ENCODE measurements around the gene AKNA. TPM values are rescaled to one million over a fixed set of nuclear protein-coding genes. Genes with fewer than 3 reads are reported as not detected.

AKNA gene
- total RNA-seq, 1 experiment from 2014 or later = 29.3 TPM

DNA sequence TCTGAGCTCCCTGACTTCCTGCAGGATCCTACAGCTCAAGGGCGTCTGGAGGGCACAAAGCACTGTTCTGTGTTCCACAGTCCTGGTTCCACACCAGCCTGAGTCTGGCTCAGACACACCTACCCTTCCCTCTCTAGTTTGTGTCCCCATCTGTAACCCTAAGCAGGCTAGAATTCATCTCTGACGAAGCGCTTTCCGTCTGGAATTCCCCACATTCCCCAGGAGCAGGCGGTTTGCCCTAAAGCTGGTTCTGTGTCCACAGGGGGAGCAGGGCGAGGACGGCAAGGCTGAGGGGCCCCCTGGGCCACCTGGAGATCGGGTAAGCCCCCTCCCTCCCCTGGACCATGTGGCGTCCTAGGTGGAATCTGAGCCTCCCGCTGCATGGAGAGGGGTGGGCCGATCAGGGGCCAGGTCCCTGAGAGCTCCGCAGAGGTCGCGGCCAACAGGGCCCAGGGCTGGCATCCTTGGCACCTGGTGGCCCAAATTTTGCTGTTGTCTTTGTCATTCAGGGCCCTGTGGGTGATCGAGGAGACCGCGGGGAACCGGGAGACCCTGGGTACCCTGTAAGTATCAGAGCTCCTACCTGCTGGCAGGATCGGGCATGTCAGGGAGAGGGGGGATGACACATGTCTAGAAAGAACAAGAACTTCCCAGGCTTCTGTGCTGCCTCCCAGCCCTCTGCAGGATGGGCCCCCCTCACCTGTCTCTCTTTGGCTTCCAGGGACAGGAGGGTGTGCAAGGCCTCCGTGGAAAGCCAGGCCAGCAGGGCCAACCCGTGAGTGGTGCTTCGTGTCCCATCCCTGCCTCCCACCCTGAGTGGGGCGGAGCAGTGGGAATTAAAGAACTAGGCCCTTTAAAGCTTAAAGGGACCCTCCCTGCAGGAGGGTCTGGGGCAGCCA is 99.3 kb downstream of the AKNA start:
- Mint-ChIP-seq H3K9me3 (peaks cover 4% of the 10 kb centered on the region; the same call in 1 of the 2 replicates), H3K4me1 (peaks cover 7% of the 10 kb centered on the region), H3K36me3 (peaks cover 26% of the 10 kb centered on the region), H3K27me3 (ENCODE audit: low read depth) (no peaks in the 10 kb centered on the region), H3K4me3 (no peak overlapping the region), H3K27ac (peak overlapping the region; percentile 68; the same call in 1 of the 2 replicates)
- CTCF ChIA-PET = interaction anchor here (0.7 to 9.0 kb wide), 11 partner anchors 24 to 630 kb away, joined by 3 to 232 read pairs (median 5); partner anchors contain the start of genes COL27A1 and KIF12
- ATAC-seq = peak; percentile 53
- 0 out of 2 replicates have a peak, but pooled peaks have one; percentile 48 for TF ChIP-seq FOXP1 (CRISPR knock-in tag; IDR thresholded peaks at IDR 0.05; ENCODE audit: borderline replicate concordance)
- TF ChIP-seq, protein P1, sequence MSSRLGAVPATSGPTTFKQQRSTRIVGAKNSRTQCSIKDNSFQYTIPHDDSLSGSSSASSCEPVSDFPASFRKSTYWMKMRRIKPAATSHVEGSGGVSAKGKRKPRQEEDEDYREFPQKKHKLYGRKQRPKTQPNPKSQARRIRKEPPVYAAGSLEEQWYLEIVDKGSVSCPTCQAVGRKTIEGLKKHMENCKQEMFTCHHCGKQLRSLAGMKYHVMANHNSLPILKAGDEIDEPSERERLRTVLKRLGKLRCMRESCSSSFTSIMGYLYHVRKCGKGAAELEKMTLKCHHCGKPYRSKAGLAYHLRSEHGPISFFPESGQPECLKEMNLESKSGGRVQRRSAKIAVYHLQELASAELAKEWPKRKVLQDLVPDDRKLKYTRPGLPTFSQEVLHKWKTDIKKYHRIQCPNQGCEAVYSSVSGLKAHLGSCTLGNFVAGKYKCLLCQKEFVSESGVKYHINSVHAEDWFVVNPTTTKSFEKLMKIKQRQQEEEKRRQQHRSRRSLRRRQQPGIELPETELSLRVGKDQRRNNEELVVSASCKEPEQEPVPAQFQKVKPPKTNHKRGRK (CRISPR knock-in tag; IDR thresholded peaks at IDR 0.05; ENCODE audit: borderline replicate concordance) = no peak
- POLR2A ChIA-PET = no interaction called here
- peak; percentile 43 for DNase-seq (ENCODE audit: low spot score)

DNA sequence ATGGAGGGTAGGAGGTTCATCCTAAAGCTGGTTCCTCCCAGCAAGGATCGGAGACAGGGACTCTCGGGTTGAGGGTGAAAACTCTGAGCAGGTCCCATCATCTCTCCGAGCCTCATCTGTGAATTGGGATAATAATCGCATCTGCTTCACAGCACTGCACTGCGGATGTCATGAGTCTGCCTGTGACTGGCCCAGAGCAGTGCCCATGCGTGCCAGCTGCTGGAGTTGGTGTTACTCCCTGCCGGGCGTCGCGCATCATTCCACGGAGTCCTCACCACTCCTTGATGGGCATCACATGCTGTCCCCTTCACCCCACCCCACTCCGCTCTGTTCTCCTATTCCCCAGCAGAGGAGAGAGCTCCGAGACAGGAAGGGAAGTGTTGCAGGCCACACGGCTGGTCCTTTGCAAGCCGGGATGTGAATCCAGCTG is 100.0 kb downstream of the AKNA start:
- DNase-seq (ENCODE audit: low spot score) = no peak
- Mint-ChIP-seq H3K27ac (peak overlapping the region; percentile 68; the same call in 1 of the 2 replicates), H3K27me3 (ENCODE audit: low read depth) (no peaks in the 10 kb centered on the region), H3K4me3 (no peak overlapping the region), H3K9me3 (no peaks in the 10 kb centered on the region), H3K36me3 (peaks cover 20% of the 10 kb centered on the region), H3K4me1 (peaks cover 7% of the 10 kb centered on the region)
- ATAC-seq = peak; percentile 8; the same call in 1 of the 2 replicates
- TF ChIP-seq, protein P2, sequence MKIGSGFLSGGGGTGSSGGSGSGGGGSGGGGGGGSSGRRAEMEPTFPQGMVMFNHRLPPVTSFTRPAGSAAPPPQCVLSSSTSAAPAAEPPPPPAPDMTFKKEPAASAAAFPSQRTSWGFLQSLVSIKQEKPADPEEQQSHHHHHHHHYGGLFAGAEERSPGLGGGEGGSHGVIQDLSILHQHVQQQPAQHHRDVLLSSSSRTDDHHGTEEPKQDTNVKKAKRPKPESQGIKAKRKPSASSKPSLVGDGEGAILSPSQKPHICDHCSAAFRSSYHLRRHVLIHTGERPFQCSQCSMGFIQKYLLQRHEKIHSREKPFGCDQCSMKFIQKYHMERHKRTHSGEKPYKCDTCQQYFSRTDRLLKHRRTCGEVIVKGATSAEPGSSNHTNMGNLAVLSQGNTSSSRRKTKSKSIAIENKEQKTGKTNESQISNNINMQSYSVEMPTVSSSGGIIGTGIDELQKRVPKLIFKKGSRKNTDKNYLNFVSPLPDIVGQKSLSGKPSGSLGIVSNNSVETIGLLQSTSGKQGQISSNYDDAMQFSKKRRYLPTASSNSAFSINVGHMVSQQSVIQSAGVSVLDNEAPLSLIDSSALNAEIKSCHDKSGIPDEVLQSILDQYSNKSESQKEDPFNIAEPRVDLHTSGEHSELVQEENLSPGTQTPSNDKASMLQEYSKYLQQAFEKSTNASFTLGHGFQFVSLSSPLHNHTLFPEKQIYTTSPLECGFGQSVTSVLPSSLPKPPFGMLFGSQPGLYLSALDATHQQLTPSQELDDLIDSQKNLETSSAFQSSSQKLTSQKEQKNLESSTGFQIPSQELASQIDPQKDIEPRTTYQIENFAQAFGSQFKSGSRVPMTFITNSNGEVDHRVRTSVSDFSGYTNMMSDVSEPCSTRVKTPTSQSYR (CRISPR knock-in tag; IDR thresholded peaks at IDR 0.05) = no peak
- no peak for TF ChIP-seq NFYB (CRISPR knock-in tag; conservative IDR thresholded peaks at IDR 0.05; ENCODE audit: low read depth)
- TF ChIP-seq, protein P3, sequence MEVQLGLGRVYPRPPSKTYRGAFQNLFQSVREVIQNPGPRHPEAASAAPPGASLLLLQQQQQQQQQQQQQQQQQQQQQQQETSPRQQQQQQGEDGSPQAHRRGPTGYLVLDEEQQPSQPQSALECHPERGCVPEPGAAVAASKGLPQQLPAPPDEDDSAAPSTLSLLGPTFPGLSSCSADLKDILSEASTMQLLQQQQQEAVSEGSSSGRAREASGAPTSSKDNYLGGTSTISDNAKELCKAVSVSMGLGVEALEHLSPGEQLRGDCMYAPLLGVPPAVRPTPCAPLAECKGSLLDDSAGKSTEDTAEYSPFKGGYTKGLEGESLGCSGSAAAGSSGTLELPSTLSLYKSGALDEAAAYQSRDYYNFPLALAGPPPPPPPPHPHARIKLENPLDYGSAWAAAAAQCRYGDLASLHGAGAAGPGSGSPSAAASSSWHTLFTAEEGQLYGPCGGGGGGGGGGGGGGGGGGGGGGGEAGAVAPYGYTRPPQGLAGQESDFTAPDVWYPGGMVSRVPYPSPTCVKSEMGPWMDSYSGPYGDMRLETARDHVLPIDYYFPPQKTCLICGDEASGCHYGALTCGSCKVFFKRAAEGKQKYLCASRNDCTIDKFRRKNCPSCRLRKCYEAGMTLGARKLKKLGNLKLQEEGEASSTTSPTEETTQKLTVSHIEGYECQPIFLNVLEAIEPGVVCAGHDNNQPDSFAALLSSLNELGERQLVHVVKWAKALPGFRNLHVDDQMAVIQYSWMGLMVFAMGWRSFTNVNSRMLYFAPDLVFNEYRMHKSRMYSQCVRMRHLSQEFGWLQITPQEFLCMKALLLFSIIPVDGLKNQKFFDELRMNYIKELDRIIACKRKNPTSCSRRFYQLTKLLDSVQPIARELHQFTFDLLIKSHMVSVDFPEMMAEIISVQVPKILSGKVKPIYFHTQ (CRISPR knock-in tag; IDR thresholded peaks at IDR 0.05) = no peak
- TF ChIP-seq HMGA2 (CRISPR knock-in tag; IDR thresholded peaks at IDR 0.05) = no peak
- no peak for TF ChIP-seq SP1 (CRISPR knock-in tag; conservative IDR thresholded peaks at IDR 0.05)
- TF ChIP-seq, protein P4, sequence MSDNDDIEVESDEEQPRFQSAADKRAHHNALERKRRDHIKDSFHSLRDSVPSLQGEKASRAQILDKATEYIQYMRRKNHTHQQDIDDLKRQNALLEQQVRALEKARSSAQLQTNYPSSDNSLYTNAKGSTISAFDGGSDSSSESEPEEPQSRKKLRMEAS (CRISPR knock-in tag; IDR thresholded peaks at IDR 0.05) = no peak
- TF ChIP-seq, protein P5, sequence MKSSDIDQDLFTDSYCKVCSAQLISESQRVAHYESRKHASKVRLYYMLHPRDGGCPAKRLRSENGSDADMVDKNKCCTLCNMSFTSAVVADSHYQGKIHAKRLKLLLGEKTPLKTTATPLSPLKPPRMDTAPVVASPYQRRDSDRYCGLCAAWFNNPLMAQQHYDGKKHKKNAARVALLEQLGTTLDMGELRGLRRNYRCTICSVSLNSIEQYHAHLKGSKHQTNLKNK (CRISPR knock-in tag; IDR thresholded peaks at IDR 0.05) = no peak
- TF ChIP-seq ETV6 (CRISPR knock-in tag; IDR thresholded peaks at IDR 0.05) = no peak
- no peak for TF ChIP-seq GTF2I (CRISPR knock-in tag; conservative IDR thresholded peaks at IDR 0.05)
- TF ChIP-seq MYBL2 (CRISPR knock-in tag; IDR thresholded peaks at IDR 0.05) = no peak
- TF ChIP-seq, protein P6, sequence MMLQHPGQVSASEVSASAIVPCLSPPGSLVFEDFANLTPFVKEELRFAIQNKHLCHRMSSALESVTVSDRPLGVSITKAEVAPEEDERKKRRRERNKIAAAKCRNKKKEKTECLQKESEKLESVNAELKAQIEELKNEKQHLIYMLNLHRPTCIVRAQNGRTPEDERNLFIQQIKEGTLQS (CRISPR knock-in tag; conservative IDR thresholded peaks at IDR 0.05) = no peak
- ChIA-PET POLR2A (no interaction called here), CTCF (interaction anchor here (0.7 to 9.0 kb wide), 9 partner anchors 24 to 204 kb away, joined by 3 to 232 read pairs (median 5); partner anchors contain the start of genes COL27A1 and KIF12)
